ENCODE measurements around the gene RBM8A.

Gene RBM8A

GRCh38 chr1:145960468-145961108, 33.3 kb upstream of the RBM8A start:
- DNase-seq = peak; percentile 72
- H3K27ac Mint-ChIP-seq = peak overlapping the region; percentile 93
- H3K9me3 Mint-ChIP-seq = no peaks in the 10 kb centered on the region
- H3K27me3 Mint-ChIP-seq = no peaks in the 10 kb centered on the region
- peaks cover 79% of the 10 kb centered on the region for H3K4me1 Mint-ChIP-seq (ENCODE audit: low read depth)
- peaks cover 28% of the 10 kb centered on the region for H3K36me3 Mint-ChIP-seq (ENCODE audit: low read depth)
- H3K4me3 Mint-ChIP-seq = peak overlapping the region; percentile 96

GRCh38 chr1:145959957-145960467, 32.7 kb upstream of the RBM8A start:
- H3K4me1 Mint-ChIP-seq (ENCODE audit: low read depth) = peaks cover 79% of the 10 kb centered on the region
- peaks cover 32% of the 10 kb centered on the region for H3K36me3 Mint-ChIP-seq (ENCODE audit: low read depth)
- peak overlapping the region; percentile 96 for H3K4me3 Mint-ChIP-seq
- DNase-seq = peak; percentile 47
- no peaks in the 10 kb centered on the region for H3K27me3 Mint-ChIP-seq
- H3K9me3 Mint-ChIP-seq = no peaks in the 10 kb centered on the region
- H3K27ac Mint-ChIP-seq = no peak overlapping the region

- Mint-ChIP-seq H3K36me3 (ENCODE audit: low read depth) (peaks cover 29% of the 10 kb centered on the region), H3K27me3 (no peaks in the 10 kb centered on the region), H3K27ac (peak overlapping the region; percentile 45), H3K4me3 (peak overlapping the region; percentile 96), H3K9me3 (no peaks in the 10 kb centered on the region), H3K4me1 (ENCODE audit: low read depth) (peaks cover 83% of the 10 kb centered on the region)
- DNase-seq = no peak
These were observed 32.0 kb upstream of the RBM8A start for GRCh38 chr1:145959333-145959732.

DNA sequence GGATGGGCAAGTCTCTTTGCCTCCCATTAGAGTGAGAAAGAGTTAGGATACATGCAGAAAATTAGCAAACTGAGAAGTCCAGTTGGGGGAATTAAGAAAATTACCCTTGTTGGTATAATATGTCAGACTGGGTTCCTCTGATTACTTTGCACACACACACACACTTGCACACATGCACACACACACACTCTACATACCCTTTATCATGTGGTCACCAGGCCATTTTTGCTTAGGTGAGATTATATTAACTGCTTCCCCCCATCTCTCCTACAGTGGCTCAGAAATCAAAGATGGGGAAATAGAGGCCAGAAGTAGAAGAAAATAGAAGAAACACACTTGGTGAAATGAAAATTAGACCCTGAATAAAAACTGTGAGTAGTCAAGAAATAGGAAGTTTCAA, 31.4 kb upstream of the RBM8A start:
- H3K27ac Mint-ChIP-seq = no peak overlapping the region
- peaks cover 82% of the 10 kb centered on the region for H3K4me1 Mint-ChIP-seq (ENCODE audit: low read depth)
- H3K36me3 Mint-ChIP-seq (ENCODE audit: low read depth) = peaks cover 27% of the 10 kb centered on the region
- no peaks in the 10 kb centered on the region for H3K9me3 Mint-ChIP-seq
- DNase-seq = no peak
- no peak overlapping the region for H3K4me3 Mint-ChIP-seq
- no peaks in the 10 kb centered on the region for H3K27me3 Mint-ChIP-seq

GRCh38 chr1:145957443-145958319, 30.4 kb upstream of the RBM8A start, which contains the start of gene LIX1L:
Gene LIX1L (minus strand): TSS chr1:145958017. CDS start chr1:145957927, 90 bp downstream.
- Mint-ChIP-seq H3K9me3 (no peaks in the 10 kb centered on the region), H3K4me1 (ENCODE audit: low read depth) (peaks cover 78% of the 10 kb centered on the region), H3K36me3 (ENCODE audit: low read depth) (peaks cover 36% of the 10 kb centered on the region), H3K27ac (peak within 1 kb of the TSS; percentile 84), H3K4me3 (peak within 1 kb of the TSS; percentile 81), H3K27me3 (no peaks in the 10 kb centered on the region)
- peak; percentile 95 for DNase-seq

DNA sequence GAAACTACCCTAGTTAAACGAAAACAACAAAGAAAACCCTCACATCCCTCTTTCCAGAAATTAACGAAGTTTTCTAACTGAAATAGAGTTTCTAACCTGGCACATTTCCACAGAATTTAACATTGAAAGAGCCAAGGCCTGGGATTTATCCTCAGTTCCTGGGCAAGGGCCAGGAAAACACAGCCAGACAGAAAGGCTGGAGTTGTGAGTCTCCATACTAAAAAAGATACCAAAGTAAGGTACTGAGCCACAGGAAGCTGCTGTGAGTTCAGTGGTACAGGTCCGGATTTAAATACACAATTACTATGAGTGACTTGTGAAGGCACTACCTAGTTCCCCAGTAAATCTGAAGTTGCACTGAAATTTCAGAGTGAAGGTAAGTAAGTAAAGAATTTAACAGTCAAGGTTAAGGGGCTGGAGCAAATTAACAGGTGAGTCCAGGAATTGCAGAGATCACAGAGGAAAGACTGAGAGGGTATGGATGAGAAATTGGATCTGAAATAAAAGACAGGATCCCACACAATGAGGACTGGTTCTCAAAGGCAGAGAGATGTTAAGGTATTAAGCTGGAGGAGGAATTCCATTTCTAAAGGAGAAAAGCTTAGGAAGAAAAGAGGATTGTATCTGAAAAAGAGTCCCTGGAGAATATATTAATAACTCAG, 29.6 kb upstream of the RBM8A start:
- H3K4me3 Mint-ChIP-seq = peak overlapping the region; percentile 81
- H3K27ac Mint-ChIP-seq = peak overlapping the region; percentile 80
- H3K27me3 Mint-ChIP-seq = no peaks in the 10 kb centered on the region
- peaks cover 77% of the 10 kb centered on the region for H3K4me1 Mint-ChIP-seq (ENCODE audit: low read depth)
- no peaks in the 10 kb centered on the region for H3K9me3 Mint-ChIP-seq
- peaks cover 38% of the 10 kb centered on the region for H3K36me3 Mint-ChIP-seq (ENCODE audit: low read depth)
- no peak for DNase-seq

DNA sequence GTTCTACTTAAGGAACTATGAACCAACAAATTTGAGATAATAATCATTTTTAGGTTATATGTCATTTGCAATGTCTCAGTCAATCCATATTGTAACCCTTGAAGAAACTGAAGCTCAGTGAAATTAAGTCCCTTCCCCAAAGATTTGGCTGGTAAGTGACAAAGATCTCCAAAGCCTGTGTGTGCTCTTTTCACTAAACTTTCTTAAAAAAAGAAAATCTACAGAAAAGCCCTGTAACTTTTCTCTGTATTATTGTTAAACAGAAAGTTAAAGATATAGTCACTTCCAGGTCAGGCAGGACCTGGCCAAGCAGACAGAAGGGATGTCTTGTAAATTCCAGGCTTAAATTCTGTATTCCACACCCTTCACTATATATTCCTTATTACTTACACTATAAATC, 29.1 kb upstream of the RBM8A start:
- Mint-ChIP-seq H3K9me3 (no peaks in the 10 kb centered on the region), H3K36me3 (ENCODE audit: low read depth) (peaks cover 38% of the 10 kb centered on the region), H3K27me3 (no peaks in the 10 kb centered on the region), H3K27ac (peak overlapping the region; percentile 80), H3K4me3 (peak overlapping the region; percentile 81), H3K4me1 (ENCODE audit: low read depth) (peaks cover 77% of the 10 kb centered on the region)
- no peak for DNase-seq

DNA sequence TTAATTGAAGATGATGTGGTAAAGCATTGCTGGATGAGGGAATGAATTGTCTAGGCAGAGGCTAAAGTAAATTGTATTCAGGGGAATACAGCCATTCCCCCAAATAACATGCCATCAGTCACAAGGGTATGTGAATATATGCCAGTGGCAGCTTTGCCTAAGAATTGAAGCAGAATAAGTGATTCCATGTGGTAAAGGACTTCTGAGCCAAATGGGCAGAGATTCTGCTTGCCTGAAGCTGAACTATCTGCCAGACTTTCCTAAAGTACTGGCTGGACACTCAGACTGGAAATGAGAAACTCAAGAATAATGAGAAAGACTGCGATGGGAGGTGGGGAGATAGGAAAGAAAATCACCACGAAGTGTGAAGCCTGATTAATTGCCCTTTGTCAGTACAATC, 28.2 kb upstream of the RBM8A start:
- H3K27me3 Mint-ChIP-seq = no peaks in the 10 kb centered on the region
- no peaks in the 10 kb centered on the region for H3K9me3 Mint-ChIP-seq
- H3K4me1 Mint-ChIP-seq (ENCODE audit: low read depth) = peaks cover 77% of the 10 kb centered on the region
- DNase-seq = no peak
- H3K27ac Mint-ChIP-seq = no peak overlapping the region
- H3K4me3 Mint-ChIP-seq = peak overlapping the region; percentile 81
- H3K36me3 Mint-ChIP-seq (ENCODE audit: low read depth) = peaks cover 42% of the 10 kb centered on the region

DNA sequence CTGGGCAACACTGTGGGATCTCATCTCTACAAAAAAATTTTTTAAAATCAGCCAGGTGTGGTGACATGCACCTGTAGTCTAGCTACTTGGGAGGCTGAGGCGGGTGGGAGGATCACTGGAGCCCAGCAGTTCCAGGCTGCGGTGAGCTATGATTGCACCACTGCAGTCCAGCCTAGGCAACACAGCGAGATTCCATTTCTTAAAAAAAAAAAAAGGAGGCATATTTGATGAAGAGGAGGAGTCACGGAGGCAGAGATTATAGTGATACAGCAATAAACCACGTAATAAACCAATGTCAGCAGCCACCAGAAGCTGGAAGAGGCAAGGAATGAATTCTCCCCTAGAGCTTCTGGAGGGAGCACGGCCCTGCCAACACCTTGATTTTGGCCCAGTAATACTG, 26.6 kb upstream of the RBM8A start:
- Mint-ChIP-seq H3K9me3 (no peaks in the 10 kb centered on the region), H3K4me3 (no peak overlapping the region), H3K36me3 (ENCODE audit: low read depth) (peaks cover 51% of the 10 kb centered on the region), H3K27ac (no peak overlapping the region), H3K27me3 (no peaks in the 10 kb centered on the region), H3K4me1 (ENCODE audit: low read depth) (peaks cover 74% of the 10 kb centered on the region)
- no peak for DNase-seq

DNA sequence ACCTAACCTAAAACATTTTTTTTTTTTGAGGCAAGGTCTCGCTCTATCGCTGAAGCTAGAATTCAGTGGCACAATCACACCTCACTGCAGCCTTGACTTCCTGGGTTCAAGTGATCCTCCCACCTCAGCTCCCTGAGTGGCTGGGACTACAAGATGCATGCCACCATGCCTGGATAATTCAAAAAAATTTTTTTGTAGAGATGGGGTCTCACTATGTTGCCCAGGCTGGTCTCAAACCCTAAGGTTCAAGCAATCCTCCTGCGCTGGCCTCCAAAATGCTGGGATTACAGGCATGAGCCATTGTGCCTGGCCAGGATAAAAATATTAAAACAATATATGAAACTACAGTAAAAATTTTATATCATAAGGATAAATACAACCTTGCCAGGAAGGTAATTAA, 25.6 kb upstream of the RBM8A start:
- H3K36me3 Mint-ChIP-seq (ENCODE audit: low read depth) = peaks cover 55% of the 10 kb centered on the region
- no peak overlapping the region for H3K27ac Mint-ChIP-seq
- no peak for DNase-seq
- H3K9me3 Mint-ChIP-seq = no peaks in the 10 kb centered on the region
- H3K27me3 Mint-ChIP-seq = no peaks in the 10 kb centered on the region
- peaks cover 71% of the 10 kb centered on the region for H3K4me1 Mint-ChIP-seq (ENCODE audit: low read depth)
- no peak overlapping the region for H3K4me3 Mint-ChIP-seq

- Mint-ChIP-seq H3K27ac (no peak overlapping the region), H3K4me1 (ENCODE audit: low read depth) (peaks cover 70% of the 10 kb centered on the region), H3K4me3 (no peak overlapping the region), H3K36me3 (ENCODE audit: low read depth) (peaks cover 62% of the 10 kb centered on the region), H3K9me3 (no peaks in the 10 kb centered on the region), H3K27me3 (no peaks in the 10 kb centered on the region)
- no peak for DNase-seq
These were observed 24.2 kb upstream of the RBM8A start for GRCh38 chr1:145951526-145951925.

- peaks cover 72% of the 10 kb centered on the region for H3K36me3 Mint-ChIP-seq (ENCODE audit: low read depth)
- H3K27me3 Mint-ChIP-seq = no peaks in the 10 kb centered on the region
- peaks cover 50% of the 10 kb centered on the region for H3K4me1 Mint-ChIP-seq (ENCODE audit: low read depth)
- DNase-seq = no peak
- H3K4me3 Mint-ChIP-seq = no peak overlapping the region
- H3K9me3 Mint-ChIP-seq = no peaks in the 10 kb centered on the region
- H3K27ac Mint-ChIP-seq = peak overlapping the region; percentile 4
These were observed 21.9 kb upstream of the RBM8A start for GRCh38 chr1:145949219-145949618.

DNA sequence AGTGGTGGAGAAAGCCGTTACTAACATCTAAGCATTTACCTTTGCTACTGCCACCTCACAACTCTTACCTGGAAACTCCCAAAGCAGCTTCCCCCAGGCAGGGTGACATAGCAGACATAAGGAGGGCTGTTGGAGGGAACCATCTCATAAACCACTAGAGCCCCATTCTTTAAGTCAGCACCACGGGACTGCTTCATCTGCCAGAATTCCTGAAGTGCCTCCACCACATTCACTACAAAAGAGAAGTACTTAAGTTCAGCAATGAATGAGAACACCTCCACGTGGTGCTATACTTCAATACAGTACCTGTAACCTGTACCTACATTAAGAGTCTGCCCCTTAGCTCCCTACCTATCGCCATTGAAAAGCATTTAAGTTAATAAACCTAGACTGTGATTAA, 20.3 kb upstream of the RBM8A start:
- H3K4me1 Mint-ChIP-seq (ENCODE audit: low read depth) = peaks cover 40% of the 10 kb centered on the region
- H3K27ac Mint-ChIP-seq = no peak overlapping the region
- H3K36me3 Mint-ChIP-seq (ENCODE audit: low read depth) = peaks cover 71% of the 10 kb centered on the region

GRCh38 chr1:145946477-145946986, 19.2 kb upstream of the RBM8A start:
- H3K36me3 Mint-ChIP-seq (ENCODE audit: low read depth) = peaks cover 73% of the 10 kb centered on the region
- H3K27me3 Mint-ChIP-seq = no peaks in the 10 kb centered on the region
- no peak overlapping the region for H3K4me3 Mint-ChIP-seq
- no peaks in the 10 kb centered on the region for H3K9me3 Mint-ChIP-seq
- H3K4me1 Mint-ChIP-seq (ENCODE audit: low read depth) = peaks cover 32% of the 10 kb centered on the region
- no peak for DNase-seq
- peak overlapping the region; percentile 10 for H3K27ac Mint-ChIP-seq

More for the DNA sequence above, 20.3 kb upstream of the RBM8A start:
- Mint-ChIP-seq H3K27me3 (no peaks in the 10 kb centered on the region), H3K9me3 (no peaks in the 10 kb centered on the region), H3K4me3 (no peak overlapping the region)
- DNase-seq = no peak

All from activated T-cell treated with anti-CD3 and anti-CD28 coated beads, Interleukin-2, amount 50 U/mL, for 24 hours (primary cell).